GM21723 (cell line): ENCODE results near the gene SSX1.
"Not testable (repeated sequence)": the region's sequence is repeated elsewhere in the genome, so short reads cannot be mapped to it uniquely, and the experiment has no call there.

Experiments
- ATAC-seq: cut with Tn5 transposase; IDR thresholded peaks from one replicate; pipeline ENCODE4 v1.9.1; 2021; ENCODE audit warnings: mild to moderate bottlenecking, moderate library complexity; ENCODE audit not compliant: unreplicated experiment

The SSX1 gene

DNA sequence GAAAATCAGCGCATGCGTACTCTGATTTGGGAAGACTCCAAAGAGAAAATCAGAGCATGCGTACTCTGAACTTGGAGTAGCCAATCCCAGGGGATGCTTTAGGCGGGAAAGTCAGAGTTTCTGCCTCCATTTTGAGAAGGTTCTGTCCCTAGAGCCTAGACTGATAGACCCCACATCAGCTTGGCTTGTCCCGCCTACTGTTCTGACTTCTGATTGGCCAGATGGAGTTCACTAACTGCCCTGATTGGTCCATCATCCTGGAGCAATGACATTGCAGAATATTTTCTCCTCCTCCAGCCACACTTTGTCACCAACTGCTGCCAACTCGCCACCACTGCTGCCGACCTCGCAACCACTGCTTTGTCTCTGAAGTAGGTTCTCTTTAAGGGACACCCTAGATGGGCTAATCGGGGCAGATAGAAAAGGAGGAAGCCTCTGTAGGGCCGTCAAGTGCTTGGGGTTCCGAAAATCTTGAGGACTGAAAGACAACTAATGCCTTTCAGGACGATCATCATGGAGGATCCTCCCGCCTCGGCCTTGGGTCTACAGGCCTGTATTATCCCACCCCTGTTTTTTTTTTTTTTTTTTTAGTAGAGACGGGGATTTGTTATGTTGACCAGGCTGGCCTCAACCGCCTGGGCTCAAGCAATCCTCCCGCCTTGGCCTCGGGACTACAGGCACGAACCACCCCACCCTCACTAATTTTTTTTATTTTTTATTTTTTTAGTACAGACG, at the start of gene SSX1:
Gene SSX1, plus strand, starts transcription at position 331 of the 735 bp plus-strand sequence. CDS start 1,850 bp downstream, outside the sequence.
- ATAC-seq: not testable (repeated sequence)

DNA sequence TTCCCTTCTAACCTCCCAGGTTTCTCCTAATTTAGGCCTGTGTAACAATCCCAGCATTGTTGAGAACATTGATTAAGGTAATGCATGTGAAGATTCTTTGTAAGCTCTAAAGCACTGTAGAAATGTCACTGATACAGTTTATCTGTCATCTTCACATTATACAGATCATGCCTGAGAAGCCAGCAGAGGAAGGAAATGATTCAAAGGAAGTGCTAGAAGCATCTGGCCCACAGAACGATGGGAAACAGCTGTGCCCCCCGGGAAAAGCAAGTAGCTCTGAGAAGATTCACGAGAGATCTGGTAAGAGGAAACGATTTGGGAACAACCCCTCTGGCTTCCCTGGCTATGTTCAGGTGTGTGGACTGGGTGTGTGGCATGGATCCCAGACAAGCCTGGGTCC, 40.9 kb upstream of the SSX1 start:
- ATAC-seq: not testable (repeated sequence)

DNA sequence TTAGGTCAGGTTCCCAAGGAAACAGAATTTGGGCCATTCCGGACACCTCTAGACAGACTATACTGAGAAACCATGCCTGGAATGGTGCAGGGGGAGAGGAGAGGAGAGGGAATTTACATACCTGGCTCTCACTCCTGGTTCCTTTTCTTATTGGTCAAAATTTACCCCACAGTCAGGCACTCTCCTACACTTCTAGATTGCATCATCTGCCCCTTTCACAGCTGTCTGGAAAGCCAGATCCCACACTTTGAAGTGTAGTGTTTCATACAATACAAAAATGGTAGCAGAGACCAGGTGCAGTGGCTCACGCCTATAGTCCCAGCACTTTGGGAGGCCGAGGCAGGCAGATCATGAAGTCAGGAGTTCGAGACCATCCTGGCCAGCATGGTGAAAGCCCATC, 31.0 kb upstream of the SSX1 start:
- not testable (repeated sequence) for ATAC-seq

- not testable (repeated sequence) for ATAC-seq
Observed at GRCh38 chrX:48252945-48253344, 2.2 kb upstream of the SSX1 start.

- not testable (repeated sequence) for ATAC-seq
Observed at GRCh38 chrX:48274365-48274764, 19.2 kb downstream of the SSX1 start.

GRCh38 chrX:48278958-48279357, 23.8 kb downstream of the SSX1 start:
- no peak for ATAC-seq

DNA sequence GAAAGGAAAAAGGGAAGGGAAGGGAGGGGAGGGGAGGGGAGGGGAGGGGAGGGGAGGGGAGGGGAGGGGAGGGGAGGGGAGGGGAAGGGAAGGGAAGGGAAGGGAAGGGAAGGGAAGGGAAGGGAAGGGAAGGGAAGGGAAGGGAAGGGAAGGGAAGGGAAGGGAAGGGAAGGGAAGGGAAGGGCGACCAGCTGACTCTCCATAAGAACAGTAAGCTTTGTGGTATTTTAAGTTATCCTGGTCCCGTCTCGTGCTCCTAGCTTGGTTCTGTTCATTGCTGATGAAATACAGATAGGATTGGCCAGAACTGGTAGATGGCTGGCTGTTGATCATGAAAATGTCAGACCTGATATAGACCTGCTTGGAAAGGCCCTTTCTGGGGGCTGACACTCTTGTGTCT, 25.5 kb downstream of the SSX1 start:
- not testable (repeated sequence) for ATAC-seq

DNA sequence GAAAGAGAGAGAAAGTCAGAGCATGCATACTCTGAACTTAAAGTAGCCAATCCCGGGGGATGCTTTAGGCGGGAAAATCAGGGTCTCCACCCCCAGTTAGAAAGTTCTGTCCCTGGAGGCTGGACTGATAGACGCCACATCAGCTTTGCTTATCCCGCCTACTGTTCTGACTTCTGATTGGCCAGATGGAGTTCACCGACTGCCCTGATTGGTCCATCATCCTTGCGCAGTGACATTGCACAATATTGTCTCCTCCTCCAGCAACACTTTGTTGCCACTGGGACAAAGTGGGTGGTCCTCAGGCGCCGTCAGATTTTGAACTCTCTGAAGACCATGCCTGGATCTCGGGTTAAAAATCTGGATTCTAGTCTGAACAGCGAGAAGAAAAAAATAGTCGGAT, 51.0 kb downstream of the SSX1 start:
- no peak for ATAC-seq

GRCh38 chrX:48313996-48314395, 58.8 kb downstream of the SSX1 start:
- ATAC-seq: not testable (repeated sequence)
